ENCODE data around the gene ATP1A4. TPM values are rescaled to one million over a fixed set of nuclear protein-coding genes. Genes with fewer than 3 reads are reported as not detected.

ATP1A4 gene
- total and polyA plus RNA-seq, 10 of the 15 experiments (the other 5 are each of a cell fraction or from before 2014, with no cell fraction given) = 0.31 to 1.0 (median 0.54) TPM

GRCh38 chr1:160205242-160206035, 54.0 kb downstream of the ATP1A4 start, which contains the start of gene PEA15 (continued):
- TF ChIP-seq TARDBP (IDR thresholded peaks at IDR 0.05; ENCODE audit: borderline replicate concordance) (no peak), SREBF2 (IDR thresholded peaks at IDR 0.05; ENCODE audit: low read length) (no peak), TCF12 (IDR thresholded peaks at IDR 0.05; ENCODE audit: low read depth, low read length) (0 out of 2 replicates have a peak, but pooled peaks have one; percentile 4), NFYB (IDR thresholded peaks at IDR 0.05; ENCODE audit: insufficient read depth, low read depth, low read length) (no peak), NKRF (conservative IDR thresholded peaks at IDR 0.05) (peak; percentile 66; the same call in 1 of the 2 replicates), HDAC2 (IDR thresholded peaks at IDR 0.05) (no peak), ZBTB33 (IDR thresholded peaks at IDR 0.05) (no peak), POLR2AphosphoS5 (IDR thresholded peaks at IDR 0.05; ENCODE audit: low read length) (no peak), BHLHE40 (IDR thresholded peaks at IDR 0.05; ENCODE audit: borderline replicate concordance in 1 of 2, low read depth in 2 of 2, low read length in 1 of 2) (peak in 1 of 2 experiments; percentile 26; a peak in 1 of 4 replicates), RELA (IDR thresholded peaks at IDR 0.05; ENCODE audit: borderline replicate concordance, partially characterized antibody) (peak; percentile 33), MXI1 (IDR thresholded peaks at IDR 0.05; ENCODE audit: low read depth, low read length) (no peak), TAF1 (IDR thresholded peaks at IDR 0.05; ENCODE audit: borderline replicate concordance, low read depth, low read length) (no peak), MYB (IDR thresholded peaks at IDR 0.05; ENCODE audit: borderline replicate concordance, low read depth, low read length) (no peak), POLR2A (IDR thresholded peaks at IDR 0.05; ENCODE audit: low read depth, low read length) (peak; percentile 66; the same call in 1 of the 2 replicates), MAX (IDR thresholded peaks at IDR 0.05; ENCODE audit: low read depth, low read length) (no peak), JUND (IDR thresholded peaks at IDR 0.05; ENCODE audit: low read depth, low read length) (no peak), SIX5 (IDR thresholded peaks at IDR 0.05; ENCODE audit: low read depth, low read length, severe bottlenecking) (no peak), WRNIP1 (IDR thresholded peaks at IDR 0.05; ENCODE audit: borderline replicate concordance, low read depth, low read length) (no peak), EGR1 (IDR thresholded peaks at IDR 0.05; ENCODE audit: borderline replicate concordance in 1 of 2, low read depth in 2 of 2, low read length in 2 of 2) (no peak), MLLT1 (IDR thresholded peaks at IDR 0.05) (no peak), ZNF207 (IDR thresholded peaks at IDR 0.05; ENCODE audit: borderline replicate concordance) (no peak), MEF2A (IDR thresholded peaks at IDR 0.05; ENCODE audit: insufficient read depth, low read depth, low read length) (no peak), RFX5 (IDR thresholded peaks at IDR 0.05; ENCODE audit: low read depth, low read length) (no peak), BMI1 (IDR thresholded peaks at IDR 0.05; ENCODE audit: borderline replicate concordance) (no peak), ZNF217 (IDR thresholded peaks at IDR 0.05) (no peak)
